CD14-positive monocyte (primary cell): Measurements from ENCODE around the gene ASCC1. TPM values are rescaled to one million over a fixed set of nuclear protein-coding genes. Genes with fewer than 3 reads are reported as not detected.

Experiments
- DNase-seq, 3 donors: peaks; one replicate each; pipeline ENCODE4 v3.0.0-alpha.2; 2011 to 2022
- H2AFZ ChIP-seq: 2 replicates; pipeline ENCODE4 v1.6.0; 2012; ENCODE audit warnings: mild to moderate bottlenecking, low read depth, low read length, inconsistent platforms; ENCODE audit not compliant: insufficient read depth, poor library complexity, severe bottlenecking
- H3K27ac ChIP-seq, 2 donors: 1 replicate in 1 of 2; 2 replicates in 1 of 2; pipeline ENCODE4 v1.5.1; 2012 to 2013; ENCODE audit warnings: low read length in 2 of 2, control low read depth in 1 of 2, inconsistent platforms in 1 of 2, low read depth in 1 of 2, mild to moderate bottlenecking in 1 of 2
- H3K27me3 ChIP-seq, 2 donors: one replicate each; pipeline versions ENCODE4 v1.6.0 to v1.6.1; 2011 to 2013; ENCODE audit warnings: low read length in 2 of 2; ENCODE audit not compliant: control insufficient read depth in 2 of 2, insufficient read depth in 2 of 2
- H3K36me3 ChIP-seq, 2 donors: replicated peaks in 1 of 2; 1 replicate in 1 of 2; 2 replicates in 1 of 2; pipeline versions ENCODE4 v1.5.1 to v1.6.1; 2012 to 2013; ENCODE audit warnings: low read length in 2 of 2, control low read depth in 1 of 2, inconsistent platforms in 1 of 2, mild to moderate bottlenecking in 1 of 2; ENCODE audit not compliant: insufficient read depth in 2 of 2, control insufficient read depth in 1 of 2
- H3K4me1 ChIP-seq, 2 donors: 1 replicate in 1 of 2; 2 replicates in 1 of 2; pipeline versions ENCODE4 v1.5.1 to v1.6.1; 2012 to 2013; ENCODE audit warnings: low read length in 2 of 2, control low read depth in 1 of 2, inconsistent platforms in 1 of 2, mild to moderate bottlenecking in 1 of 2, moderate library complexity in 1 of 2; ENCODE audit not compliant: insufficient read depth in 2 of 2, control insufficient read depth in 1 of 2
- H3K4me2 ChIP-seq: replicated peaks from 2 replicates; pipeline ENCODE3; 2012; ENCODE audit warnings: low read length, moderate library complexity, mild to moderate bottlenecking; ENCODE audit not compliant: poor library complexity, severe bottlenecking; ENCODE audit errors: extremely low read depth
- H3K4me3 ChIP-seq, 3 experiments: fragments of 200-600 bp in 1 of 3; sonication (generic) in 1 of 3; replicated peaks in 1 of 3; 1 replicate in 2 of 3; 2 replicates in 1 of 3; pipeline ENCODE4 v1.5.1; 2011 to 2013; ENCODE audit warnings: low read length in 3 of 3, mild to moderate bottlenecking in 3 of 3, control low read depth in 2 of 3, low read depth in 2 of 3, inconsistent platforms in 1 of 3, moderate library complexity in 1 of 3
- H3K79me2 ChIP-seq: 2 replicates; pipeline ENCODE4 v1.6.0; 2012; ENCODE audit warnings: mild to moderate bottlenecking, control low read depth, inconsistent platforms, low read length, moderate library complexity; ENCODE audit not compliant: insufficient read depth
- H3K9ac ChIP-seq: 2 replicates; pipeline ENCODE4 v1.6.0; 2017; ENCODE audit warnings: low read length, mild to moderate bottlenecking; ENCODE audit not compliant: insufficient read depth, poor library complexity, severe bottlenecking
- H3K9me3 ChIP-seq, 2 donors: replicated peaks in 1 of 2; 1 replicate in 1 of 2; 2 replicates in 1 of 2; pipeline versions ENCODE4 v1.5.1 to v1.6.1; 2012 to 2013; ENCODE audit warnings: low read length in 2 of 2, control low read depth in 1 of 2; ENCODE audit not compliant: control insufficient read depth in 1 of 2, insufficient read depth in 1 of 2
- H4K20me1 ChIP-seq: 2 replicates; pipeline ENCODE4 v1.6.0; 2012; ENCODE audit warnings: mild to moderate bottlenecking, low read length, control low read depth, moderate library complexity; ENCODE audit not compliant: insufficient read depth
- H3K27ac Mint-ChIP-seq, 7 donors: one replicate each; pipeline ENCODE4 v1.8.0; 2020; ENCODE audit warnings: mild to moderate bottlenecking in 7 of 7, mixed read lengths in 7 of 7, moderate library complexity in 6 of 7, inconsistent platforms in 2 of 7
- H3K27me3 Mint-ChIP-seq, 3 donors: one replicate each; pipeline ENCODE4 v1.8.0; 2021 to 2022; ENCODE audit warnings: low read depth in 3 of 3, mild to moderate bottlenecking in 3 of 3, mixed read lengths in 3 of 3, moderate library complexity in 3 of 3, inconsistent platforms in 1 of 3
- H3K36me3 Mint-ChIP-seq, 2 donors: one replicate each; pipeline ENCODE4 v1.8.0; 2020; ENCODE audit warnings: mixed read lengths in 2 of 2, inconsistent platforms in 1 of 2, mild to moderate bottlenecking in 1 of 2
- H3K4me1 Mint-ChIP-seq: one replicate; pipeline ENCODE4 v1.8.0; 2020; ENCODE audit warnings: mild to moderate bottlenecking, mixed read lengths
- H3K4me3 Mint-ChIP-seq, 2 donors: one replicate each; pipeline ENCODE4 v1.8.0; 2020; ENCODE audit warnings: mild to moderate bottlenecking in 2 of 2, mixed read lengths in 2 of 2, moderate library complexity in 1 of 2
- H3K9me3 Mint-ChIP-seq, 7 donors: one replicate each; pipeline ENCODE4 v1.8.0; 2020 to 2022; ENCODE audit warnings: mixed read lengths in 7 of 7, mild to moderate bottlenecking in 6 of 7, moderate library complexity in 6 of 7, inconsistent platforms in 2 of 7
- CTCF ChIP-seq: fragments of 200-600 bp; IDR thresholded peaks from one replicate; pipeline ENCODE4 v1.8.0; 2022; ENCODE audit warnings: antibody characterized with exemption, mild to moderate bottlenecking
- WGBS: methylation state at CpG from one replicate; pipeline ENCODE4 v1.1.5; 2013; ENCODE audit warnings: missing lambda C conversion rate; ENCODE audit not compliant: insufficient coverage; 5-methylcytosine and 5-hydroxymethylcytosine counted together
- intact Hi-C, 2 donors: fragments of 100-400 bp; cut with micrococcal nuclease; formaldehyde crosslinking; loops; one replicate each; pipeline versions ENCODE4 v1.15.0 to v1.15.1; 2023
- polyA plus RNA-seq, 3 donors: library from polyadenylated mRNA; depleted of rRNA in 1 of 3; unstranded in 2 of 3; stranded (reverse) in 1 of 3; fragments of 300-500 nt in 2 of 3; fragments of >200 nt in 1 of 3; fragmentation: Illumina TruSeq in 2 of 3; gene quantifications; 1 replicate in 2 of 3; 2 replicates in 1 of 3; pipeline ENCODE4 v1.2.3, GENCODE V29; 2012 to 2021

Gene ASCC1
- polyA plus RNA-seq, 3 donors: 8.2 to 20.9 (median 17.9) TPM

GRCh38 chr10:72240371-72240770 lies 24.3 kb upstream of the ASCC1 start:
- Histone ChIP-seq H2AFZ (no peak overlapping the region), H3K79me2 (no peaks in the 10 kb centered on the region), H3K36me3 (peaks cover 13 to 25% of the 10 kb centered on the region in 2 donors), H4K20me1 (no peaks in the 10 kb centered on the region), H3K9ac (no peak overlapping the region), H3K4me3 (no peak overlapping the region), H3K27ac (no peak overlapping the region), H3K4me1 (peaks cover 15 to 18% of the 10 kb centered on the region in 2 donors), H3K27me3 (no peaks in the 10 kb centered on the region), H3K9me3 (no peaks in the 10 kb centered on the region), H3K4me2 (no peak overlapping the region)
- peaks cover 32% of the 10 kb centered on the region for H3K4me1 Mint-ChIP-seq
- H3K36me3 Mint-ChIP-seq: peaks cover 21 to 33% of the 10 kb centered on the region in 2 donors
- H3K9me3 Mint-ChIP-seq: no peaks in the 10 kb centered on the region
- 100% methylated on average over 1 of the region's 7 CpGs for WGBS
- peaks cover 0 to 5% (median 2%) of the 10 kb centered on the region in 3 donors for H3K27me3 Mint-ChIP-seq
- H3K27ac Mint-ChIP-seq: no peak overlapping the region
- intact Hi-C loops: no loop called here
- H3K4me3 Mint-ChIP-seq: no peak overlapping the region
- DNase-seq: no peak
- TF ChIP-seq CTCF: no peak

- no peaks in the 10 kb centered on the region for H3K9me3 ChIP-seq
- no peaks in the 10 kb centered on the region for H4K20me1 ChIP-seq
- peaks cover 18 to 31% of the 10 kb centered on the region in 2 donors for H3K36me3 ChIP-seq
- H3K4me1 Mint-ChIP-seq: peaks cover 32% of the 10 kb centered on the region
- no peaks in the 10 kb centered on the region for H3K9me3 Mint-ChIP-seq
- H3K4me2 ChIP-seq: no peak overlapping the region
- peaks cover 15 to 18% of the 10 kb centered on the region in 2 donors for H3K4me1 ChIP-seq
- no peaks in the 10 kb centered on the region for H3K27me3 ChIP-seq
- H3K27ac Mint-ChIP-seq: peak overlapping the region in 3 of 7 donors; percentile 25 to 50 (median 28)
- H3K27ac ChIP-seq: no peak overlapping the region
- no peak for TF ChIP-seq CTCF
- WGBS: no CpG with 5 or more reads among the region's 1 CpG
- H3K9ac ChIP-seq: no peak overlapping the region
- H3K4me3 ChIP-seq: no peak overlapping the region
- no peak overlapping the region for H2AFZ ChIP-seq
- H3K36me3 Mint-ChIP-seq: peaks cover 26 to 43% of the 10 kb centered on the region in 2 donors
- DNase-seq: no peak
- intact Hi-C loops: loop anchor here in 1 of 2 donors (10.0 kb wide), 2 partner anchors 55 to 105 kb away; no protein-coding TSS in a partner anchor
- H3K79me2 ChIP-seq: no peaks in the 10 kb centered on the region
- no peak overlapping the region for H3K4me3 Mint-ChIP-seq
- peaks cover 0 to 5% (median 2%) of the 10 kb centered on the region in 3 donors for H3K27me3 Mint-ChIP-seq
These were observed 23.3 kb upstream of the ASCC1 start for GRCh38 chr10:72239409-72239808.
